A673 (cell line): ENCODE data around the gene KIRREL3. TPM values are rescaled to one million over a fixed set of nuclear protein-coding genes. Genes with fewer than 3 reads are reported as not detected.

Experiments
- BruUV-seq: library from RNA; stranded (reverse); fragments of 400-500 nt; replicated peaks from 2 replicates; lab custom pipeline; 2021; lab: Mats Ljungman, UMichigan
- CTCF ChIA-PET: fragments of 300-600 bp; sonication (Branson Sonifier 250); formaldehyde crosslinking; loops from one replicate; lab custom pipeline; 2022; ENCODE audit warnings: antibody characterized with exemption; lab: Charles Lee
- POLR2A ChIA-PET: fragments of 300-600 bp; sonication (Branson Sonifier 250); formaldehyde crosslinking; loops from one replicate; lab custom pipeline; 2022; ENCODE audit warnings: antibody characterized with exemption; ENCODE audit not compliant: low non-redundant PET; lab: Charles Lee
- DNase-seq: peaks from one replicate; pipeline ENCODE4 v3.0.0-alpha.2; 2015; ENCODE audit warnings: low spot score
- H3K27ac ChIP-seq: fragments of 200-600 bp; sonication (generic); 2 replicates; pipeline ENCODE4 v1.5.1; 2016; ENCODE audit warnings: mixed run types, low read depth, mild to moderate bottlenecking, mixed read lengths, antibody characterized with exemption, low read length; ENCODE audit not compliant: poor library complexity, severe bottlenecking
- H3K27me3 ChIP-seq: fragments of 200-600 bp; sonication (generic); replicated peaks from 2 replicates; pipeline ENCODE4 v1.6.1; 2017; ENCODE audit warnings: mixed run types, low read depth, mild to moderate bottlenecking, mixed read lengths, antibody characterized with exemption, low read length; ENCODE audit not compliant: insufficient read depth, poor library complexity
- H3K36me3 ChIP-seq: fragments of 200-600 bp; sonication (generic); 2 replicates; pipeline ENCODE4 v1.6.1; 2016; ENCODE audit warnings: mixed run types, mild to moderate bottlenecking, mixed read lengths, antibody characterized with exemption, low read length; ENCODE audit not compliant: insufficient read depth, poor library complexity, severe bottlenecking
- H3K4me1 ChIP-seq: fragments of 200-600 bp; sonication (generic); 2 replicates; pipeline ENCODE4 v1.6.1; 2017; ENCODE audit warnings: mixed run types, mild to moderate bottlenecking, mixed read lengths, antibody characterized with exemption, low read length; ENCODE audit not compliant: insufficient read depth, poor library complexity, severe bottlenecking
- H3K4me3 ChIP-seq: fragments of 200-600 bp; sonication (generic); 2 replicates; pipeline ENCODE4 v1.5.1; 2016; ENCODE audit warnings: low read depth, mixed run types, mild to moderate bottlenecking, mixed read lengths, low read length; ENCODE audit not compliant: poor library complexity, severe bottlenecking
- H3K9me3 ChIP-seq: fragments of 200-600 bp; sonication (generic); 2 replicates; pipeline ENCODE4 v1.6.1; 2016; ENCODE audit warnings: mixed run types, low read depth, mild to moderate bottlenecking, mixed read lengths, antibody characterized with exemption, low read length; ENCODE audit not compliant: poor library complexity, severe bottlenecking
- EZH2 ChIP-seq: fragments of 200-600 bp; sonication (generic); IDR thresholded peaks from 2 replicates; pipeline ENCODE4 v1.6.1; 2017; ENCODE audit warnings: borderline replicate concordance, low read depth, mild to moderate bottlenecking, mixed read lengths, antibody characterized with exemption, low read length; ENCODE audit not compliant: poor library complexity, severe bottlenecking
- intact Hi-C: fragments of 100-400 bp; cut with micrococcal nuclease; formaldehyde crosslinking; loops from one replicate; pipeline ENCODE4 v1.10.0; 2022; ENCODE audit not compliant: unreplicated experiment
- total RNA-seq: library from RNA; stranded (reverse); gene quantifications from 2 replicates; pipeline ENCODE4 v1.2.3, GENCODE V29; 2021
- TF ChIP-seq, protein P1 (sequence below): fragments of 300-800, 200-600 bp; sonication (generic); conservative IDR thresholded peaks from 2 replicates; pipeline ENCODE4 v1.5.1; 2017; ENCODE audit warnings: low read depth, mild to moderate bottlenecking, antibody characterized with exemption, low read length, moderate library complexity, mixed read lengths

KIRREL3 gene
- total RNA-seq, 1 experiment from 2014 or later = not detected

DNA sequence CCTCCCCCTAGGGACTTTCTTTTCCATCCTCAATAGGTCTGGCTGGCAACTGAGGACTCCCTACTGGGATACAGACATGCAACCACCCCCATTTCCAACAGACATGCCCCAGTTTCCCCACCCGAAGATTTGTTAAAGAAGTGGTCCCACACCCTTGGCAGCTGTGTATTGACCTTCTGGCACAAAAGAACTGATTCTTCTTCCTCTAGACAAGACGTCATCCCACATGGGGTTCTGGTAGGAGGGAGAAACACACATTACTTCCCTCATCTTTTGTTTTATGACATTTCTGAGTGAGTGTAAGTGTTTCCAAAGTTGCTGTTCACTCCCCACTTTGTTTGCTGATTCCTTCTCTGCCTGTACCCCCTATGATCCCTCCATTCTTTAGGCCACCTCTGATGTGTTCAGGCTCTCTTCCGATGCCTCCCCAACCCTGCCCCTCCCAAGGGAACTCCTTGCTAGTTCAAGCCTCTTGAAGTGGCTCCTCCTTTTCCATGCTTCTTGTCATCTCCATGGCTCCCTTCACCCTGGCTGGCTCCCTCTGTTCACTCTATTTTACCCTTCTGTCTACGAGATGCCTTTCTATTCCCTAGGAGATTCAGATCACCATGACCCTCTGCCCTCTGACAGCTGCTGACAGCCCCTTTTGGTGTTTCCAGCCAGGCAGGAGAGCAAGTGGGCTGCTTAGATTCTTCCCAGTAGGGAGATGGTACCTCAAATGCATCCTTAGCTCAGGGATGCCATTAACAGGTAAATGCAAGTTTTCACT is 4.3 kb downstream of the KIRREL3 start:
- ChIA-PET POLR2A (no interaction called here), CTCF (no interaction called here)
- peaks cover 71% of the 10 kb centered on the region for H3K27me3 ChIP-seq
- no peaks in the 10 kb centered on the region for H3K9me3 ChIP-seq
- intact Hi-C loops = loop anchor here (10.0 kb wide), 1 partner anchor 421 kb away; no protein-coding TSS in a partner anchor
- DNase-seq = no peak
- H3K27ac ChIP-seq = no peak overlapping the region
- no peaks in the 10 kb centered on the region for H3K36me3 ChIP-seq
- no peak for TF ChIP-seq EZH2
- H3K4me3 ChIP-seq = no peak overlapping the region
- no peaks in the 10 kb centered on the region for H3K4me1 ChIP-seq
- BruUV-seq = no TSS peak

DNA sequence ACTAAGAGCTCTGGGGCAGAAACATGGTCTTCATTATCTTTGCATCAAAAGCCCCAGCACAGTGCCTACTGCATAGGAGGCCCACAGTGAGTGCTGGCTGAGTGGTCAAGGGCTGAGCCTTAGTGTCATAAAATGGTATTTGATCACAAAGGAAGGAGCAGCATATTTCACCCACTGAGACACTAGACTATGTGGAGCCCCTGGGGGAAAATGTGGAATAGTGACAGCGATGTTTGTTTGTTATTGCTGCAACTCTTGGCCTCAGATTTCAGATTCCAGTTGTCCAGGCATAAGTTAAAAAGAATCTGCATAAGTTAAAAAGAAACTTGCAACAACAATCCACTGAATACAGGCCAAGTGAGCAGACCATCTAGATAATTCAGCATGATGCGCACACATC is 7.0 kb downstream of the KIRREL3 start:
- H3K27ac ChIP-seq = no peak overlapping the region
- no peaks in the 10 kb centered on the region for H3K36me3 ChIP-seq
- no peak for TF ChIP-seq EZH2
- TF ChIP-seq, protein P1, sequence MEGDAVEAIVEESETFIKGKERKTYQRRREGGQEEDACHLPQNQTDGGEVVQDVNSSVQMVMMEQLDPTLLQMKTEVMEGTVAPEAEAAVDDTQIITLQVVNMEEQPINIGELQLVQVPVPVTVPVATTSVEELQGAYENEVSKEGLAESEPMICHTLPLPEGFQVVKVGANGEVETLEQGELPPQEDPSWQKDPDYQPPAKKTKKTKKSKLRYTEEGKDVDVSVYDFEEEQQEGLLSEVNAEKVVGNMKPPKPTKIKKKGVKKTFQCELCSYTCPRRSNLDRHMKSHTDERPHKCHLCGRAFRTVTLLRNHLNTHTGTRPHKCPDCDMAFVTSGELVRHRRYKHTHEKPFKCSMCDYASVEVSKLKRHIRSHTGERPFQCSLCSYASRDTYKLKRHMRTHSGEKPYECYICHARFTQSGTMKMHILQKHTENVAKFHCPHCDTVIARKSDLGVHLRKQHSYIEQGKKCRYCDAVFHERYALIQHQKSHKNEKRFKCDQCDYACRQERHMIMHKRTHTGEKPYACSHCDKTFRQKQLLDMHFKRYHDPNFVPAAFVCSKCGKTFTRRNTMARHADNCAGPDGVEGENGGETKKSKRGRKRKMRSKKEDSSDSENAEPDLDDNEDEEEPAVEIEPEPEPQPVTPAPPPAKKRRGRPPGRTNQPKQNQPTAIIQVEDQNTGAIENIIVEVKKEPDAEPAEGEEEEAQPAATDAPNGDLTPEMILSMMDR = no peak
- ChIA-PET CTCF (no interaction called here), POLR2A (no interaction called here)
- no peak overlapping the region for H3K4me3 ChIP-seq
- intact Hi-C loops = loop anchor here (10.0 kb wide), 1 partner anchor 419 kb away; no protein-coding TSS in a partner anchor
- no TSS peak for BruUV-seq
- peaks cover 46% of the 10 kb centered on the region for H3K27me3 ChIP-seq
- no peaks in the 10 kb centered on the region for H3K4me1 ChIP-seq
- no peaks in the 10 kb centered on the region for H3K9me3 ChIP-seq
- DNase-seq = no peak

DNA sequence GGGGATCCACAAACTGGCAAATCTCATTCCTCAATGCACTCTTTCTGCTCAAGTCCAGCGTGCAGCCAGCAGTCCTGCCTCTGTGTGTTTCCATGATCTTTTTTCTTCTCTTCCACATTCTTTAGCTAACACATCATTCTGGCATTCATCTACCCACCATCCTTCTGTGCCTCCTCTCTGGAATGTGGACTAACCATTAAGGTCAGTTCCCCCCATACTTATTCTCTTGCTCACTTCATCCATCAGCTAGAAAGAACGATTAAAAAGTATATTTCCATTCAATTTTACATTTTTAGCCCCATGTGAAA is 7.8 kb downstream of the KIRREL3 start:
- TF ChIP-seq EZH2 = no peak
- TF ChIP-seq, protein P1 = no peak
- intact Hi-C loops = loop anchor here (10.0 kb wide), 1 partner anchor 418 kb away; no protein-coding TSS in a partner anchor

More for the DNA sequence above, 7.8 kb downstream of the KIRREL3 start:
- Histone ChIP-seq H3K4me3 (no peak overlapping the region), H3K4me1 (no peaks in the 10 kb centered on the region), H3K27me3 (peaks cover 37% of the 10 kb centered on the region), H3K9me3 (no peaks in the 10 kb centered on the region), H3K36me3 (no peaks in the 10 kb centered on the region), H3K27ac (no peak overlapping the region)
- no peak for DNase-seq
- ChIA-PET CTCF (no interaction called here), POLR2A (no interaction called here)
- BruUV-seq = no TSS peak
